ENCODE results near the gene NEDD9.

DNA sequence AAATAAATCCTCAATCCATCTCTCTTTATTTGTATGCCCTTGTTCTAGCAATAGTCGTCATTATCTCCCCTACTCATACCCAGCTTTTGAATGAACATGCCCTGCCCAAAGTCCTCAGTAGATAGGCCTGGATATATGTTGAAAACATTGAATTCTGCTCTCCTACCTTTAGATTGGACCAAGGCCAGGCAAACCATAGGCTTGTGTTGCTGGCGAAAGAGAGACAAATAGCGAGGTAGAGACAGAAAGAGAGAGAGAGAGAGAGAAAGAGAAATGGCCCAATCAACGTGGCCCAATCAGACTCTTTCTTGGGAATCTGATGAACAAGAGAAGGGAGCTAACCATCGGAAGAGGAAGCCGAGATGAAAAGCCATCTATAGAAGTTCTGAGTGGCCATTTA, 45.2 kb downstream of the NEDD9 start:
- TF ChIP-seq, protein P1, sequence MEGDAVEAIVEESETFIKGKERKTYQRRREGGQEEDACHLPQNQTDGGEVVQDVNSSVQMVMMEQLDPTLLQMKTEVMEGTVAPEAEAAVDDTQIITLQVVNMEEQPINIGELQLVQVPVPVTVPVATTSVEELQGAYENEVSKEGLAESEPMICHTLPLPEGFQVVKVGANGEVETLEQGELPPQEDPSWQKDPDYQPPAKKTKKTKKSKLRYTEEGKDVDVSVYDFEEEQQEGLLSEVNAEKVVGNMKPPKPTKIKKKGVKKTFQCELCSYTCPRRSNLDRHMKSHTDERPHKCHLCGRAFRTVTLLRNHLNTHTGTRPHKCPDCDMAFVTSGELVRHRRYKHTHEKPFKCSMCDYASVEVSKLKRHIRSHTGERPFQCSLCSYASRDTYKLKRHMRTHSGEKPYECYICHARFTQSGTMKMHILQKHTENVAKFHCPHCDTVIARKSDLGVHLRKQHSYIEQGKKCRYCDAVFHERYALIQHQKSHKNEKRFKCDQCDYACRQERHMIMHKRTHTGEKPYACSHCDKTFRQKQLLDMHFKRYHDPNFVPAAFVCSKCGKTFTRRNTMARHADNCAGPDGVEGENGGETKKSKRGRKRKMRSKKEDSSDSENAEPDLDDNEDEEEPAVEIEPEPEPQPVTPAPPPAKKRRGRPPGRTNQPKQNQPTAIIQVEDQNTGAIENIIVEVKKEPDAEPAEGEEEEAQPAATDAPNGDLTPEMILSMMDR (IDR thresholded peaks at IDR 0.05; ENCODE audit: low read length): no peak
- no peak for TF ChIP-seq EZH2 (IDR thresholded peaks at IDR 0.05; ENCODE audit: borderline replicate concordance, low read length)

All from OCI-LY1 (cell line).